ENCODE data around the gene SCAF1.

The SCAF1 gene

DNA sequence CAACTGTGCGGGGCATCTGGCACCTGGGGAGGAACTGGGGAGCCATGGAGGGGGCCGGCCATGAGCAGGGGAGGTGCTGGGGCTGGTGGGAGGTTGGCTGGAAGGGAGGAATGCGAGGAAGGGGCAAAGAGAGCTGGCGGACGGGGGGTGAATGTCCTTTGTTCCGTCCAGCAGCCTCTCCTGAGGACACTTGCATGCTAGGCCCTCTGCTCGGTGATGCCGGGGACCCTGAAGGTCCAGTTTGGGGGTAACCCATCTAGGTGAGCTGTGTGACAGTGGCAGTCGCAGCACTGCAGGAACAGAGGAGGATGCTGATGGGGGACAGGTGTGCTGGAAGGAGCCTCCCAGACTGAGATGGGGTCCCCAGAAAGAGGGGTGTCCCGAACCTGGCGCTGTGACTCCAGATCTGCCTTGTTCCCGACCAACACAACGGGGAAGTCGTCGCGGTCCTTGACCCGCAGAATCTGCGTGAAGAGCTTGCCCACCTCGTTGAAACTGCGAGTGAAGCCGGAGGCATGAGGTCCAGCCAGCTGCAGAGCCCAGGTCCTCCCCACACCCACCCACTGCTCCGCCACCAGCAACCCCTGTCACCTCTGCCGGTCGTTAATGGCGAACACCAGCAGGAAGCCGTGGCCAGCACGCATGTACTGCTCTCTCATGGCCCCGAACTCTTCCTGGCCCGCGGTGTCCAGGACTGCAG is 5.6 kb upstream of the SCAF1 start:
- WGBS = 82% methylated on average over 30 of the region's 30 CpGs
- no peaks in the 10 kb centered on the region for H3K36me3 ChIP-seq (ENCODE audit: insufficient read depth, low read length)
- no peaks in the 10 kb centered on the region for H3K9me3 ChIP-seq (ENCODE audit: insufficient read depth, low read depth, low read length)
- peaks cover 5% of the 10 kb centered on the region; the same call in 1 of the 2 replicates for H3K4me1 ChIP-seq (ENCODE audit: insufficient read depth, low read length)
- no peaks in the 10 kb centered on the region for H3K27me3 ChIP-seq (ENCODE audit: insufficient read depth, low read length)
- H3K27ac ChIP-seq (ENCODE audit: low read depth, low read length) = no peak overlapping the region
- no peak overlapping the region for H3K4me3 ChIP-seq (ENCODE audit: low read length)
- no peak overlapping the region for H3K9ac ChIP-seq (ENCODE audit: low read depth, low read length)

- peak overlapping the region; percentile 58; the same call in 1 of the 2 replicates for H3K27ac ChIP-seq (ENCODE audit: low read depth, low read length)
- H3K9me3 ChIP-seq (ENCODE audit: insufficient read depth, low read depth, low read length) = no peaks in the 10 kb centered on the region
- 8% methylated on average over 18 of the region's 19 CpGs for WGBS
- H3K27me3 ChIP-seq (ENCODE audit: insufficient read depth, low read length) = no peaks in the 10 kb centered on the region
- peaks cover 9% of the 10 kb centered on the region for H3K4me1 ChIP-seq (ENCODE audit: insufficient read depth, low read length)
- H3K36me3 ChIP-seq (ENCODE audit: insufficient read depth, low read length) = no peaks in the 10 kb centered on the region
- no peak overlapping the region for H3K9ac ChIP-seq (ENCODE audit: low read depth, low read length)
- peak overlapping the region; percentile 45 for H3K4me3 ChIP-seq (ENCODE audit: low read length)
Measured at GRCh38 chr19:49637821-49638738, 3.9 kb upstream of the SCAF1 start.

- H3K27me3 ChIP-seq (ENCODE audit: insufficient read depth, low read length) = no peaks in the 10 kb centered on the region
- H3K9me3 ChIP-seq (ENCODE audit: insufficient read depth, low read depth, low read length) = no peaks in the 10 kb centered on the region
- peaks cover 13% of the 10 kb centered on the region for H3K4me1 ChIP-seq (ENCODE audit: insufficient read depth, low read length)
- H3K9ac ChIP-seq (ENCODE audit: low read depth, low read length) = no peak overlapping the region
- H3K4me3 ChIP-seq (ENCODE audit: low read length) = peak overlapping the region; percentile 58
- H3K27ac ChIP-seq (ENCODE audit: low read depth, low read length) = no peak overlapping the region
- no peaks in the 10 kb centered on the region for H3K36me3 ChIP-seq (ENCODE audit: insufficient read depth, low read length)
- 5% methylated on average over 31 of the region's 31 CpGs for WGBS
Measured at GRCh38 chr19:49639401-49640112, 2.5 kb upstream of the SCAF1 start.

DNA sequence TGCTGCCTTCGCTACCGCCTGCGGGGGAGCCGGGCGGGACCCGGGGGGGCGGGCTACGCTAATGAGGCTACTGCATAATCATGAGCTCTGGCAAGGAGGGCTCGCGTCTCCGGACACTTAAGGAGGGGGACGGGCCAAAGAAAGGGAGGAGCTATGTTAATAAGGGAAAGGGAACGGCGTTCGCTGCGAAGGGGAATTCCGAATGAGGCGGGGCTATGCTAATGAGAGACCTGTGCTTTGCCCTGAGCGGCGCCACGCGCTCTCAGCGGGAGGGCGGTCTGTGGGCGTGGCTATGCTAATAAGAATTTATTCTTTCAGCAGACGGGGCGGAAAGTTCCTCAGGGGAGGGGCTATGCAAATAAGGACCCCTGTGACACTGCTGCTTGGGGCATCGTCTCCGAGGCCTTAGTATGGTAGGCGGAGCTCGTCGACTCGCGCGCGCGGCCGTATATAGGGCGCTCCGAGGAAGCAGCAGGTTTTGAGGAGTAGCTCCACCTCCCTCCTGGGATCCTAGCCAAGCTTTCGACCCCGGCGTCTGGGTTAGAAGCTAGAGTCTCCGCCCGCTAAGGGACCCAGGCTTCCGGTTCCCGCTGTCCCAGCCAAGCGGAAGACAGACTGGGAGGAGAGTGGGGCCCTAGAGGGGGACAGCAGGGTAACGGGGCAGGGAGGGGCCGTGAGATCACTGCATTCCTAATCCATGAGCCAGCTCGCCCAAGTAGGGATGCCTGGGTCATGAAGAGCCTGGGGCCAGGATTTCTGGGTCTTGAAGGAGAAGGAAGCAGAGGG is 1.7 kb upstream of the SCAF1 start, which contains the start of gene RRAS:
Gene RRAS (minus strand): TSS at position 31 of the 786 bp plus-strand sequence. CDS start 45 bp downstream, outside the sequence.
- H3K4me3 ChIP-seq (ENCODE audit: low read length) = peak within 1 kb of the TSS; percentile 68

GRCh38 chr19:49642492-49643035 is 555 bp downstream of the SCAF1 start:
- 12% methylated on average over 5 of the region's 5 CpGs for WGBS
- Histone ChIP-seq H3K4me1 (ENCODE audit: insufficient read depth, low read length) (peaks cover 13% of the 10 kb centered on the region), H3K9me3 (ENCODE audit: insufficient read depth, low read depth, low read length) (no peaks in the 10 kb centered on the region), H3K27me3 (ENCODE audit: insufficient read depth, low read length) (no peaks in the 10 kb centered on the region), H3K36me3 (ENCODE audit: insufficient read depth, low read length) (peaks cover 28% of the 10 kb centered on the region), H3K9ac (ENCODE audit: low read depth, low read length) (peak overlapping the region; percentile 94), H3K4me3 (ENCODE audit: low read length) (peak overlapping the region; percentile 76), H3K27ac (ENCODE audit: low read depth, low read length) (peak overlapping the region; percentile 86)

More for the DNA sequence above, 1.7 kb upstream of the SCAF1 start, which contains the start of gene RRAS:
- H3K9me3 ChIP-seq (ENCODE audit: insufficient read depth, low read depth, low read length) = no peaks in the 10 kb centered on the region
- H3K27me3 ChIP-seq (ENCODE audit: insufficient read depth, low read length) = no peaks in the 10 kb centered on the region
- peak within 1 kb of the TSS; percentile 96 for H3K9ac ChIP-seq (ENCODE audit: low read depth, low read length)
- peaks cover 7% of the 10 kb centered on the region; the same call in 1 of the 2 replicates for H3K36me3 ChIP-seq (ENCODE audit: insufficient read depth, low read length)
- H3K27ac ChIP-seq (ENCODE audit: low read depth, low read length) = peak within 1 kb of the TSS; percentile 98
- peaks cover 13% of the 10 kb centered on the region for H3K4me1 ChIP-seq (ENCODE audit: insufficient read depth, low read length)
- under 1% methylated on average over 51 of the region's 51 CpGs for WGBS

DNA sequence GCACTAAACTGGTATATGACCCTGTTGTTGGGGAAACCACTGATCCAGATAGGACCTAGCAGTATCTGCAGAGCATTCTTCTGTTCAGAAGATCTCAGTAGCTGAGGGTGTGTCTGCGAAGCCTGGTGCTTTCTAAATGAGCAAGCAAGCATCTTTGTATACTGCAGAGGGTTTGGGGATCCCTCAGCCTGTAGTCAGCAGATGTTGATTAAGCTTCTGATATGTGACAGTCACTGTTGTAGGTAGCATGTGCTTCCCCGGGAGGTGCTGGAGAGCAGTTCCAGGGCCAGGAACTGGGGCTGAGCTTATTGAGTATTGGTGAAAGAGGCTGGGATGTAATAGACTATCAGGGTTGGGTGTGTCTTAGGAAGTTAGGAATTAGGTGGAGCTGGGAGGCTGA is 1.5 kb downstream of the SCAF1 start:
- peaks cover 11% of the 10 kb centered on the region for H3K4me1 ChIP-seq (ENCODE audit: insufficient read depth, low read length)
- H3K36me3 ChIP-seq (ENCODE audit: insufficient read depth, low read length) = peaks cover 35% of the 10 kb centered on the region
- H3K9me3 ChIP-seq (ENCODE audit: insufficient read depth, low read depth, low read length) = no peaks in the 10 kb centered on the region
- no peaks in the 10 kb centered on the region for H3K27me3 ChIP-seq (ENCODE audit: insufficient read depth, low read length)
- WGBS = 91% methylated on average over 2 of the region's 2 CpGs
- no peak overlapping the region for H3K9ac ChIP-seq (ENCODE audit: low read depth, low read length)
- peak overlapping the region; percentile 76 for H3K4me3 ChIP-seq (ENCODE audit: low read length)
- H3K27ac ChIP-seq (ENCODE audit: low read depth, low read length) = no peak overlapping the region

DNA sequence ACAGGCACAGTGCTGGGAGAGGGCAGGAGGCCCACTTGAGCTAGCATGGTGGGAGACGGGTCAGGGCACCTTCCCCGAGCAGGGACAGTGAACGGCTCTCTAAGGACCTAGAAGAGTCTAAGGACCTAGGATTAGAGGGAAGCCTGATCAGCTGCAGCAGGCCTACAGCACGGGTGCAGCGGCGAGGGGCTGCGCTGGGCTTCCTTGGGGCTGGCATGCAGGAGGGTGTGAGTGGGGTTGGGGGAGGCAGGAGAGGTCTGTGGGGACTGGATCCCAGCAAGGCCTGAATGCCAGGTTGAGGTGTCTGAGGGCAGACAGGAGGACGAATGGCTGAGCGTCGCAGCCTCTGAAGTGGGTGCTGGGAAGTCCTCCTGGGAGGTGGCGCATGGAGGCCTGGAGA is 3.6 kb downstream of the SCAF1 start:
- Histone ChIP-seq H3K9ac (ENCODE audit: low read depth, low read length) (no peak overlapping the region), H3K4me1 (ENCODE audit: insufficient read depth, low read length) (peaks cover 8% of the 10 kb centered on the region), H3K27ac (ENCODE audit: low read depth, low read length) (no peak overlapping the region), H3K27me3 (ENCODE audit: insufficient read depth, low read length) (no peaks in the 10 kb centered on the region), H3K36me3 (ENCODE audit: insufficient read depth, low read length) (peaks cover 53% of the 10 kb centered on the region), H3K4me3 (ENCODE audit: low read length) (no peak overlapping the region), H3K9me3 (ENCODE audit: insufficient read depth, low read depth, low read length) (no peaks in the 10 kb centered on the region)
- WGBS = 97% methylated on average over 11 of the region's 11 CpGs

DNA sequence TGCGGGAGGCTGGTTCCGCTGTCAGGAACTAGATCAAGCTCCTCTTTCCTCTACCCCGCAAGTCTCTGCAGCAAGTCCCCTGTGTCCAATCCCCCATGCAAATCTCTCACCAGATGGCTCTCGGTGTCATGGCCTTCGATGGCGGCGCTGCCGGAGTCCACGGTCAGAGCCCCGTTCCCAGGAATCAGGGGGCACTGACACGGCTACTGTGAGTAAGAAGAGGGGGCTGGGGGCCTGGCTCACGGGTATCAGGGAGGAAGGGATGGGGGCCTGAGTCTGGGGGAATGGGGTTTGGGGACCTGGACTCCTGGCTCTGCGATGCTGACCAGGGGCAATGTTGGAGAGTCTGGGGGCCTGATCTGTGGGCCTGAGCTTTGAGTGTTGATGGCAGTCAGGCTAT is 4.0 kb downstream of the SCAF1 start:
- WGBS = 95% methylated on average over 13 of the region's 13 CpGs
- Histone ChIP-seq H3K9ac (ENCODE audit: low read depth, low read length) (no peak overlapping the region), H3K27me3 (ENCODE audit: insufficient read depth, low read length) (no peaks in the 10 kb centered on the region), H3K27ac (ENCODE audit: low read depth, low read length) (no peak overlapping the region), H3K4me3 (ENCODE audit: low read length) (no peak overlapping the region), H3K9me3 (ENCODE audit: insufficient read depth, low read depth, low read length) (no peaks in the 10 kb centered on the region), H3K4me1 (ENCODE audit: insufficient read depth, low read length) (peaks cover 8% of the 10 kb centered on the region), H3K36me3 (ENCODE audit: insufficient read depth, low read length) (peaks cover 54% of the 10 kb centered on the region)

- no peaks in the 10 kb centered on the region for H3K27me3 ChIP-seq (ENCODE audit: insufficient read depth, low read length)
- H3K9me3 ChIP-seq (ENCODE audit: insufficient read depth, low read depth, low read length) = no peaks in the 10 kb centered on the region
- no peak overlapping the region for H3K4me3 ChIP-seq (ENCODE audit: low read length)
- WGBS = 94% methylated on average over 17 of the region's 17 CpGs
- H3K4me1 ChIP-seq (ENCODE audit: insufficient read depth, low read length) = peaks cover 8% of the 10 kb centered on the region
- H3K9ac ChIP-seq (ENCODE audit: low read depth, low read length) = no peak overlapping the region
- H3K27ac ChIP-seq (ENCODE audit: low read depth, low read length) = no peak overlapping the region
- peaks cover 59% of the 10 kb centered on the region for H3K36me3 ChIP-seq (ENCODE audit: insufficient read depth, low read length)
Measured at GRCh38 chr19:49646586-49646985, 4.6 kb downstream of the SCAF1 start.

Measured in HUES64 (cell line).